ENCODE results near the gene ZBTB20.

DNA sequence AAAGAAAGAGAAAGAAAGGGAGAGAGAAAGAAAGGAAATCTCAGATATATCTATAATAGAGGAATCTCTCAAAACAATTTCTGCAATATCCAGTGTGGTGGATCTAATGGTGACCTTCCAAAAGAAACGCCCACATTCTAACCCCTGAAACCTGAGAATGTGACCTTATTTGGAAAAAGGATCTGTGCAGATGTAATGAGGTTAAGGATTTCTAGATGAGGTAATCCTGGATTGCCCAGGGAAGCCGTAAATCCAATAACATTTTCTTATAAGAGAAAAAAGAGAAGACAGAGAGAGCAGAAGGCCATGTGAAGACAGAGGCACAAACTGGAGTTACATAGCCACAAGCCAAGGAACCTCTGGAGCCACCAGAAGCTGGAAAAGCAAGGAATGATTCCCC lies 307.6 kb downstream of the ZBTB20 start:
- TF ChIP-seq, protein P1, sequence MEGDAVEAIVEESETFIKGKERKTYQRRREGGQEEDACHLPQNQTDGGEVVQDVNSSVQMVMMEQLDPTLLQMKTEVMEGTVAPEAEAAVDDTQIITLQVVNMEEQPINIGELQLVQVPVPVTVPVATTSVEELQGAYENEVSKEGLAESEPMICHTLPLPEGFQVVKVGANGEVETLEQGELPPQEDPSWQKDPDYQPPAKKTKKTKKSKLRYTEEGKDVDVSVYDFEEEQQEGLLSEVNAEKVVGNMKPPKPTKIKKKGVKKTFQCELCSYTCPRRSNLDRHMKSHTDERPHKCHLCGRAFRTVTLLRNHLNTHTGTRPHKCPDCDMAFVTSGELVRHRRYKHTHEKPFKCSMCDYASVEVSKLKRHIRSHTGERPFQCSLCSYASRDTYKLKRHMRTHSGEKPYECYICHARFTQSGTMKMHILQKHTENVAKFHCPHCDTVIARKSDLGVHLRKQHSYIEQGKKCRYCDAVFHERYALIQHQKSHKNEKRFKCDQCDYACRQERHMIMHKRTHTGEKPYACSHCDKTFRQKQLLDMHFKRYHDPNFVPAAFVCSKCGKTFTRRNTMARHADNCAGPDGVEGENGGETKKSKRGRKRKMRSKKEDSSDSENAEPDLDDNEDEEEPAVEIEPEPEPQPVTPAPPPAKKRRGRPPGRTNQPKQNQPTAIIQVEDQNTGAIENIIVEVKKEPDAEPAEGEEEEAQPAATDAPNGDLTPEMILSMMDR (IDR thresholded peaks at IDR 0.05), result no peak
- no peak for TF ChIP-seq POLR2AphosphoS5 (IDR thresholded peaks at IDR 0.05)
